COLO668 (cell line): ENCODE data around the gene PPIL6.
"Not testable (repeated sequence)": the region's sequence is repeated elsewhere in the genome, so short reads cannot be mapped to it uniquely, and the experiment has no call there.

ENCODE experiments used
- DNase-seq: peaks from one replicate; lab custom pipeline; 2025; ENCODE audit not compliant: unreplicated experiment; lab: John Stamatoyannopoulos, UW

The PPIL6 gene

DNA sequence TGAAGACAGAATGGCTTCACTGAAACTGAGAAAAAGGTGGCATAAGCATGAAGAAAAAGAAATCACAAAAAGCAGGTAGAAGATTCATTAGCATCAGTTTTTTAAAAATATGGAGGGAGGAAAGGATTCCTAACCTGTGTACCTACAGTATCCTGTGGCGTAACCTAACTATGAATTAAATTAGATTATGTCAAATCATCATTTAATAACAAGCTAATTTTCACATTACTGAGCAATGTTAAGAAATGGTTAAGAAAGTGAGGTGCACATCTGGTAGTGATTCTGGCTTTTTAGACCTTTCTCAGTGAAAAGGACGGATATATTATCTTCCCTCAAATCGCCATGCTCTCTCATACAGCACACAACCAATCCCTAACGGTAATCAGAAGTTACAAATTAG lies 70.7 kb downstream of the PPIL6 start:
- no peak for DNase-seq

DNA sequence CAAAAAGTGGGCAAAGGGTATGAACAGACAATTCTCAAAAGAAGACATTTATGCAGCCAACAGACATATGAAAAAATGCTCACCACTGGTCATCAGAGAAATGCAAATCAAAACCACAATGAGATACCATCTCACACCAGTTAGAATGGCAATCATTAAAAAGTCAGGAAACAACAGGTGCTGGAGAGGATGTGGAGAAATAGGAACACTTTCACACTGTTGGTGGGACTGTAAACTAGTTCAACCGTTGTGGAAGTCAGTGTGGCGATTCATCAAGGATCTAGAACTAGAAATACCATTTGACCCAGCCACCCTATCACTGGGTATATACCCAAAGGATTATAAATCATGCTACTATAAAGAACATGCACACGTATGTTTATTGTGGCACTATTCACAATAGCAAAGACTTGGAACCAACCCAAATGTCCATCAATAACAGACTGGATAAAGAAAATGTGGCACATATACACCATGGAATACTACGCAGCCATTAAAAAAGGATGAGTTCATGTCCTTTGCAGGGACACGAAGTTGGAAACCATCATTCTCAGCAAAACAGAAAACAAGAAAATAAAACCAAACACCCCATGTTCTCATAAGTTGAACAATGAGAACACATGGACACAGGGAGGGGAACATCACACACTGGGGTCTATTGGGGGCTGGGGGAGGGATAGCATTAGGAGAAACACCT lies 75.9 kb downstream of the PPIL6 start:
- not testable (repeated sequence) for DNase-seq

DNA sequence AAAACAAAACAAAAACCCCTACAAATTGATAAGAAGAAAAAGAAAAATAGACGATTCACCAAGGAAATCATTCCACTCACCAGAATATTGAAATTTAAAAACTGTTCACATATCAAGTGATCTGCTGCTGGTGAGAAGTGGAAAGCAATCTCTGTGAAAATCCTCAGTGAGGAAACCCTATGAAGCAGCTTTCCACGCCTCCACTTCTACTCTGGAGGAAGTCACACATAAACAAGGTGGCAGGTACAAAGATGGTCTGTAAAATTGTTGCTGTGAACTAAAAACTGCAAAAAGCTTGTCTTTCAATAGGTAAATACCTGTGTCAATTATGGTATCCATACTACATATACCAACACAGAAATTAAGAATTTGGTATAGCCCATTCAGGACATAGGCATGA lies 76.7 kb downstream of the PPIL6 start:
- no peak for DNase-seq

DNA sequence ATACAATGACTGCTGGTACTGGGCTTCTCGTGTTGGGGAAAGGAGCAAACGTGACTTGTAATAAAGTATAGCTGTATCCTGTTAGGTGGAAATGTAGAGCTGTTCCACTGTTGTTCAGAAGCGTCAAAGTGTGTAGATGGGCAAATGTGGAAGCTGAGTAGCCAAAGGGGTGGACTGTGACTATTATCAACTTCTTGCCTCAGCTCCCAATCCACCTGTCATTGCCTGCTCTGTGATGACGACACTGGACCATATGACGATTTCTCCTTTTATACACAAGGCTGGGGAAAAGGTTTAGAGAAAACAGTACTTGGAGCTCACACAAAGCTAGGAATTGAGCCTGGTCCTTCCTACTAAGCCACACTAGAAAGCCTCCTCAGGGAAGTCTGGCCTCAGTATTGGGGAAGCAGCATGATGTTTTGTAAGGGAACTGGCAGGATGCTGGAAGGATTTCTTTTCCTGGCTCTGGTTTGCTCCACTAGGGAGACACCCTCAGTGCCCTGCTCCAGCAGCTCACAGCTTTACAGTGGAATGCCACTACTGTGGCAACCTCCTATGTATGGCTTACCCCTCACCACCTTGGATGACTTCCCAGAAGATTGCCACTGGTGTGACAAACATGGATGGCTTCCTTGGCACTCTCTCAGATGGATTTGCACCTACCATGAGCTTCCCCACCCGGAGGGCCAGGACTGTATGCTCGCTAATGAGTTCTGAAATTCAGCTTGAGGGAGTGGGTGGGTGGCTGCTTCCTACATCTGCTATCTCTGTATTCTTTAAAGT lies 78.1 kb downstream of the PPIL6 start:
- DNase-seq = no peak

DNA sequence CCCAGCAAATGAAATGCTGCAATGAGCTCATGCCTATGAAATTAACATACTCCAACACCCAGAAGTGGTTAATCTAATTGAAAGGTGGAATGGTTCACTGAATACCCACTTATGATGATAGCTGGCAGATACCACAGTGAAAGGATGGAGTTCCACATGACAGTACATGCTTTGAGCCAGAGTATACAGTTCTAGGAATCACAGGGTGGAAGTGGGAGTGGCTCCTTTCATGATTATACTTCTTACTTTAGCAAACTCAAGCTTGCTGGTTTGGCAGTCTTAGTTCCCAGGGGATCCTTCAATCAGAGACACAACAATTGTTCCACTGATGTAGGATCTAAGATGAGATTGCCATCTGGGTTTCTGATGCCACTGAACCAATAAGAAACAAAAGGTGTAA lies 79.6 kb downstream of the PPIL6 start:
- DNase-seq = no peak

DNA sequence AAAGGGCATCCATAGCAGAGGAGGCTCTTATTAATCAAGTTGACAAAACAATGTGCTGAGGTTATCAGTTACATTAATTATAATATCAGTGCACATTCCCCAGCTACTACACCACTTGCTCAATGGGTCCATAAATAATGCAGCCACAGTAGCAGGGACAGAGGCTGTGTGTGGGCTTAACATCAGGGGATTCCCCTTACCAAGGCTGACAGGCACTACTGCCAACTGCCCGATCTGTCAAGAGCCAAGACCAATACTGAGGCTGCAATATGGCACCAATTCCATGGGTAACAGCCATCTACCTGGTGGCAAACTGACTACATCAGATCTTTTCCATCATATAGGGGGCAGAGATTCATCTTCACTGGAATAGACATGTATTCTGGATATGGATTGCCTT lies 80.1 kb downstream of the PPIL6 start:
- DNase-seq = no peak

DNA sequence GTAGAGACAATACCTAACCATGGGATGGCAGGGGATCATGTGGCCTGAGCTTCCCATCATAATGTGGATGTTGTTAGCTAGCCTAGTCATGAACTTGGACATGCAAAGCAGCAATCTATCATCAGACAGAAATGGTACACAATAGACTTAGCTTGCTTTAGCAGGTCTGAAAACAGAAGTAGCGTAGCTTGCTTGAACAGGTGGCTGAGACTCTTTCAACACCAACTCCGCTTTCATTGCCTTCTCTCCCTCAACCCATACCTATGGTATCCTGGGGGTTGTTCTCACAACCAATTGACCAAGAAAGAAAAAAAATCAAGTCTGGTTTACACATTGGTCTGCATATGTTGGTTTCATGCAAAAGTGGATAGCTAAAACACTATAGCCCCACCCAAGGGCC lies 81.2 kb downstream of the PPIL6 start:
- DNase-seq = no peak

DNA sequence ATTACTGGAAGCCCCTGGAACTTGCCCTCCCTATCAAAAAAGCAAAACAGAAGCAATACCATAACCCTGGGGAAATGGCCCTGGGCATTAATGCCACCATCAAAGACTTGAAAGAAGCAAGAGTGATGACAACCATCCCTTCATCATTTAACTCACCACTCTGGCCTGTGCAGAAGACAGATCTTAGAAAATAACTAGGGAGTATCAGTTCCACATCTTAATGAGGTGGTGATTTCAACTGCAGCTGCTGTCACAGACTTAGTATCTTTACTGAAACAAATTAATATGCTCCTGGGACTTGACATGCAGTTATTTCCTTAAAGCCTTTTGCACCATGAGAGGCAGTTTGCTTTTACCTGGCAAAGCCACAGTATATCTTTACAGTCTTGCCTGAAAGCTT lies 82.2 kb downstream of the PPIL6 start:
- DNase-seq = no peak

DNA sequence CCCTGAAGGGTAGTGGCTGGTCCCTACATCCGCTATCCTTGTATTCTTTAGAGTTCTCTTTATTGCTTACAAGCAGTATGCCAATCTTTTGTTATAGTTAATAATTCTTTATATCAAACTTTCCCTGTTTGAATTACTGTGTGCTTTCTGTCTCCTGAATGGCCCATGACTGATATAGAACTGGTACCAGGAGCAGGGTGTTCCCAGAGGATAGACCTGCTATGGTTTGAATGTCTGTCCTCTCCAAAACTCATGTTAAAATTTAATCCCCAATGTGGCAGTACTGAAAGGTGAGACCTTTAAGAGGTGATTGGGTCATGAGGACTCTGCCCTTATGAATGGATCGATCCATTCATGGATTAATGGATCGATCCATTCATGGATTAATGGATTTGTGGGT lies 84.2 kb downstream of the PPIL6 start:
- DNase-seq = no peak

DNA sequence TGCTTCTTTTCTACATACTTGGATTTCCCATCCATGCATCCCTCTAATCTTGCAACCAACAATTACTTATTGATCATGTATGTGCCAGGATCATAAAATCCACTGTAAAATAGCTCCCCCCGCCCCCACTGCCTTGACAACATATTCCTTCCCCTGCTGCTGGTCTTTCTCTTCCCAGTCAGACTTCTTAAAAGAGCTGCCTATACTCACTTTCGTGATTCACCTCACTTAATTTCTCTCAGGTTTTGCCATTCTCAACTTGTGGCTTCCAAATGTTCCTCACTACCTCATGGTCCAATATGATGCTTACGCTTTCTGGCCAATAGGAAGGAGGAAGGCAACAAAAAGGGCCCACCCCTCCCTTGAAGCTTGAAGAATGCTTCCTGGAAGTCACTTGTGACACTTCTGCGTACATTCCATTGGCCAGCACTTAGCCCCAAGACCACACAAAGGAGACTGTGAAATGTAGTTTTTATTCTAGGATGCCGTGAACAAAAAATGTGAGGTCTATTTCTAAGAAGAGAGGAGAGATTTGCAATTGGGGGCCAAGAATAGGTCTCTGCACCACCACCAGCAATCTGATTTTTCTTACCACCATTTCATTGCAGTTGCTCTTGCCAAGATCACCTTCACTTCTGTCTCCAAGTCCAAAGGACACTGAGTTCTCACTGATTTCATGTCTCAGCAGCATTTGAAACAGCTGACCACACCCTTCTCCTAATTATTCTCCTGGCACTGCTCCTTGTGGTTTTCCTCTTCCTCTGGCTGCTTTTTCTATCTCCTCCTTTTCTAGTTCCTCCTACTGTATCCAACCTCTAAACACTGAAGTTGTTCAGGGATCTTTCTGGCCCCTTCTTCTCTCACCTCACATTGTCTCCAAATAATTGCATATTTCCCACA lies 88.9 kb downstream of the PPIL6 start:
- no peak for DNase-seq

DNA sequence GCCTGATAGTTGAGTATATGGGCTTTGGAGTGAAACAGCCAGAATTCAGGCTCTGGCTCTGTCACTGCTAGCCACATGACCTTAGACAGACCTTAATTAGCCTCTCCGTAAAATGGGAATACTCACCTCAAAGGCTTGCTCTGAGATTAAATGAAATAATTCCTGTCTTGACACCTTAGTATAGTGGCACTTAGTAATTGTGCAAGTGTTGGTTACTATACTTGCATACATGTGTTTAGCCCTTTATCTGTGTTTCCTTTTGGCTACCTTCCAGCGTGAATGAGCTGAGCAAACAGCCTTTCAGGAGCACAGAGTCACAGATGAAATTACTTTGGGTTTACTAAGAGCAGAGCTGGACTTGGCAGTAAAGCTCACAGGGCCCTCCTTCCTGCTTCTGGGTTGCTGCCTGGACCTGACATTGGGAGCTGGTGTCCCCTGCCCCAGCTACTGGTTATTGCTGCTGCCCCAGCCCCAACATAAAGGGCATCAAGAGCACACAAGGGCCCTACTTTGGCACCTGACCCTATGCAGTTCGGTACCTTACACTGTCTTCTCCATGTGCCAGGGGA lies 90.9 kb downstream of the PPIL6 start:
- peak; percentile 33 for DNase-seq

DNA sequence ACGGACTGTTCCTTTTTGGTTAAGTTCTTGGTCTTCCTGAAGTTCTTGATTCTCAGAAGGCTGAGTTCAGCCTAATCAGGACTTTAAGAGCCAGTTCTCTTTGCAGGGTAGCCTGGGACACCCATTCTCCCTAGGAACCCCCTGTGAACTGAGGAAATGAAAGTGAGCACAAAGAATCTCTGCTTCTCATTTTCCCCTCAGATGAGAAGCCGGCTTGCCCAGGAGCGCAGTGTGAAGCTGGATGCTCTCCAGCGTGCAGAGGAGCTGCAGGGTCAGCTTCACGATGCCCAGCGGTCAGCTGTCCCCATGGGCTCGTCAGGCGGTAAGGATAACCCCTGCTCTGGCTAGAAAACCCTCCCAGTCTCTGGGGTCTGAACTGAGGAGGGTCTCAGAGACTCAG lies 92.2 kb downstream of the PPIL6 start:
- DNase-seq = no peak

DNA sequence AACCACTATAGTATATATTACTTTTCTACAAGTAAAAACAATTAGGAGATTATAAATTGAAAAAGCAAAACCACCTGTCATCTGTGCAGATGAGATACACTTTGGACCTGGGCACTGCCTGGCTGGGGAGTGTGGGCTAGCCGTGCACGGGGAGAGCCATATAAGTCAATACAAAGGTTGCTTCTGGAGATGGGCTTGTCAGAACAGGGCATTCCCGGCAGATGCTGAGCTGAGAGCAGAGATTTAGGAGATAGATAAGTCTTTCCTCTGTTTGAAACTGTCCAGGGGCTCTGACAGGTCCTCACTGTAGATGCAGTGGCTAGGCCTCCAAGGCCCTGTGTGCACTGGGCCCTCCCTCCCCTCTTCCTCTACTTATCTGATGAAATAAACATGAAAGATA lies 92.6 kb downstream of the PPIL6 start:
- DNase-seq = no peak

DNA sequence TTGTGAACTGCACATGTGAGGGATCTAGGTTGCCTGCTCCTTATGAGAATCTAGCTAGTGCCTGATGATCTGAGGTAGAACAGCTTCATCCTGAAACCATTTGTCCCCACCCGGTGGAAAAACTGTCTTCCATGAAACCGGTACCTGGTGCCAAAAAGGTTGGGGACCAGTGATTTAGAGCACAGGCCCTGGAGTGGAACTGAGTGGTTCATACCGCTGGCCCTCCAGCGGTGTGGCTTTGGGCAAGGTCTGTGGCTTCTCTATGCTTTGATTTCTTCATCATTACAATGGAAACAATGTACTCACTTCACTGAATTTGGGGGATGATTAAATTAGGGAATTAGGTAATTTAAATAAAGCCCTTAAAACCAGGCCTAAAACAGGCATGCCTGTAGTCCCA lies 94.4 kb downstream of the PPIL6 start:
- DNase-seq = no peak

DNA sequence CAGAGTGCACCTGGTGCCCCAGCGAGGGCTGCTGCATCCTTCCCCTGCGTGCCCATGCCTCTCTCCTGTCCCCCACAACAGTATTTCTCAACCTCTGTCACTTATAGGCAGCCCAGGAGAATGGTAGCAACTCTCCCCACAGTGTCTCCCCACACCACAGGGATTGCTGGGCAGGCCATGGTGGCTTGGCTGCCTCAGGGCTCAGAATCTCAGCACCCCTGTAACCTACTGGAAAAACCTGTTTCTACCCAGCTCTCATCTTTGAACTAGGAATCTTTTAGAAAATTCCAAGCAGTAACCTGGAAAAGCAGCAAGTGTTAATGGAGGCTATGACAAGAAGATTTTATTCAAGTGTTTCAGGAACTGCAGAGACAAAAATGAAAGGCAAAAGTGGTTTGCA lies 96.2 kb downstream of the PPIL6 start:
- no peak for DNase-seq

DNA sequence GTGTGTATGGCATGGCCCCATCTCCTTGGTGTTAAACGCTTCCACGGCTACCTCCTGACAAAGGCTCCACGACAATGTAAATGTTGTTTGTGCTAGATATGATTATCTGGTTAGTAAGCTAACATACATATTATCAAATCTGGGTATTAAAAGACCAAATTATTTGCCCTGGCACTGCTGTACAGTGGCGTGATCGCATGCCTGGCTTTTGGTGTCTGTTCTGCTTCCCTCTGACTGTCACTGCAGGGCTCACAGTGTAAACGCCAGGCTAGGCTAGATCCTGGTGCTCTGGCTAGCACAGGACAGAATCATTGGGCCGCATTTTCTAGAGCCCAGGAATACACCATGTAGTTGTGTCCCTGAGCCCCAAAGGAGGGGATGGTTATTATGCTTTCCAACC lies 96.9 kb downstream of the PPIL6 start:
- no peak for DNase-seq

DNA sequence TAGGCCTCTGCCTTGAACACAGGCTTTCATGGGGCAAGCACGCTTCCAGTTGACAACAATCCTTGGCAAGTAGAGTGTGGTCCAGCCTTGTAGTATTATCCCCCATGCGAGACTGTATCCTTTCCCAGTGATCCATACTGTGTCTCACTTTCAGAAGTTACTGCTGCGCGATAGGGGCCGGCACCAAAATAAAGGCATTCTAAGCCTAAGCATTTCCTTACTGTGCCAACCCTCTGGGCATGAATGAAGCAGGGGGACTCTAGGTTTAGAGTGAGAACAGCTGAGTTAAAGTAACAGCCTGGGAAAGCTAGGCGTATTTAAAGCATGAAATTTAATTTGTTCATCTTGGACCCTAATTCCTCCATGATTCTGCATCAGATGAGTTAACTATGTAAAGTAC lies 97.5 kb downstream of the PPIL6 start:
- no peak for DNase-seq

DNA sequence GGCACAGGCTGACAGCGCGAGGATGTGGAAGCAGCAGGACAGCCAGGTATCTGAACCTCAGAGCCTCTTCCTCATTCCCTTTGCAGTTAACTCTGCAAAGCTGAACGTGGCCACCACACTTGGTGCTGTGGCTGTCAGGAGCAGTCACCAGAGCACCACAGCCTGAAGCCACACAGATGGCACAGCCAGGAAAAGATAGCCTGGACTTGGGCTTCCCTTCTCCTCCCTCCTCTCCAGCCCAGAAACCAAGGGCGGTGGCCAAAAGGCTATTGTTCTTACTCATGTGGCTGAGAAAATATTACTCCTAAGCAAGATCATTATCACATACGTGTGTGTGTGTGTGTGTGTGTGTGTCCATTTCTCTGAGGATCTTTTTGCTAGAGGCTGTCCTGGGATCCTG lies 97.9 kb downstream of the PPIL6 start:
- DNase-seq = no peak

DNA sequence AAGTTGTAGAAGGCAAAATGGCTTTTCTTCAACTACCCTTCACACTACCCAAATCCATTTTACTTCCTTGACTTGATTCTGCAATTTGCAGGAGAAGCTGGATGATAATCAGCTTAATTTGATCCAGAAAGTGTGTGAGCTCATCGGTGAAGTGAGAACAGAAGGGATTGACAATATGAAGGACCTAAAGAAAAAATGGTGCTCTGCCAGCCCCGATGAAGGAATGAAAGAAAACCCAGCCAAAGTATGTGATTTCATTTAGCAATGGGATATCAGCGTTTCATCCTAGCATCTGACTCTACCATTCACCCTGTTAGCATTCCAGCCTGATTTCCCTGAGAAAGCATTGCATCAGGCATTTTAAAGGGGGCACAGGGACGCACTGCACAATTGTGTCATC lies 99.6 kb downstream of the PPIL6 start:
- no peak for DNase-seq
